EL (cell line): ENCODE measurements around the gene PTPRK.

Source experiments
- DNase-seq: peaks from one replicate; pipeline ENCODE4 v3.0.0-alpha.2; 2016

The PTPRK gene

DNA sequence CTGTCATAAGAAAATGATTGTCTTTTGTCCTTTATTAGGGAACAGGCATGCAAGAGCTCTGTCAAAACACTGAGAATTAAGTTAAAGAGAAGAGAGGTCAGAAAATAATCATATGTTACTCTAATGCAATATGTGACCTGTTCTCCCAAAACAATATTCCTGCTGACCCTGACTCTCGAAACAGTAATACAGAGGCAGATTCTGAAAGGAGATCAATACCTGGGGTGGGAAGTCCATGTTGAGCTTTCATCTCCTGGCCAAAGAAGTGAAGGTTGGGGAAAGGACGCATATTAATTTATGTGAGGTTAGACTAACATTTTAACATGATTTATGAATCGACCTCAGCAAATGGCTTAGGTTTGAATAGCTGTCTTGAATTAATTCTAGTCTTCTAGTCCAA lies 243.0 kb downstream of the PTPRK start:
- DNase-seq: no peak

DNA sequence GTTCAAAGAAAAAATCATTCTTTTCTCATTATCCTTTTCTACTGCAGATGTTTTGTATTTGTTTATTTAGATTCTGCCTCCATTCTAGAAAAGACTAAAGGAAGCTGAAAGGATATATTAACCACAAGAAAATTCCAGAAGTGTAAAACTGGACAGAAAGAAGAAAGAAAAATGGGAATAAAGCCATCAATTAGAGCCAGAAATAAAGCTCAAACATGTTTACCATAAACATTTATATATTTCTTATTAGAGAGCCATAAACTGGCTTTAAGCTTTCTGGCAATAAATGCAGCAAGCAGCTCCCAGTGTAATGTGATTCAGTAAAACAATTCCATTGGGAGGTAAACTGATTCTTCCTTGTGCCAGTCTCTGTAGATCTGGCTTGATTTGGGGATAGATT lies 244.1 kb downstream of the PTPRK start:
- DNase-seq: no peak

GRCh38 chr6:128275681-128276080 lies 244.7 kb downstream of the PTPRK start:
- DNase-seq: peak; percentile 3

DNA sequence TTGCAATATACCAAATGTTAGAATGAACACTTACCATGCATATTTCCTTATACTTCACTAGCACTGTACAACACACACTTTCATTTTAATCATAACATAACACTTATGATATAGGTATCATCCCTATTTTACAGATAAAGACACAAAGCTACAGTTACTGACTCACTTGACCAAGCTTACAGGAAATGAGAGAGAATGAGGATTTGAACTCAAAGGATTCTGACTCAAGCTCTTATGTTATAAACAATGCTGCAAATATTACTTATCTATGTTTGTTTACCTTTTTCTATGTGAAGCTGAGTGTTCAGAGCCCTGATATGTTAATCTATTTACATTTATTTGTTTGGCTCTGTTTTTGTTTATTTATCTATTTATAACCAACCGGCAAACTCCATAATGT lies 245.4 kb downstream of the PTPRK start:
- peak; percentile 44 for DNase-seq

DNA sequence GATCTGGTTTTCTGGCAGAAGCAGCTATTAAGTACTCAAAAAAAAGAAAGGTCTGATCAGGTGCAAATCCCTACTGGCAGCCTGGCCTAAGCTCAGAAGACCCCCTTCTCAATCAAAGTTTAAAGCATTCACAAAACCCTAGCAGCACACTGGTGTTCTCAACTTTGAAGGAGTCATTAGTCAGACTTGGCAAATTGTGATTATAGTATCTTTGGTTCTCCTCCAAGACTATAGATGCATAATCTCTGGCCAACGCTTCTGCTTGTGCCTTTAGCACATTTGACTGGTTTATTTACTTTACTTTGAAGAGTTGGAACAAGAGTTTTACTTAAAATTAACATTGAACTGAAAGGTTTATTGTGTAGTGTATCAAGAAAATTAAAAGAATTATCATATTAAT lies 248.9 kb downstream of the PTPRK start:
- DNase-seq: no peak

DNA sequence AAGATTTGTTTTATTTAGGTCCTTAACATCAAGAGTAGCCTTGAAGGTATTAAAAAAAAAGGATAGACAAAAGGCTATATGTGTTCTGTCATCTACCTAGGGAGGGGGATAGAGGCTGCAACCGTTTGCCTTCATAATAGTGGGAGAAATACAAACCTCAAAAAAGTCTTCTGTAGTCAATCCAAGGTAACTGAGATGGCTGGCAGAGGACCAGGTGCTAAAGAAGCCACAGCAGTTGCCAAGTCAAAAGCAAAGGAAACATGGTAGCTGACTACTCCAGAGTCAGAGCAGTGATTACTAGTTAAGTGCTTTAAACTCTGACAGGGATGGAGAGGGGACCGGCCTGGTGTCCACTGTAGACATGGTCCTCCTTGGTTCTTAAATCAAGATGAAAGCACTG lies 249.4 kb downstream of the PTPRK start:
- no peak for DNase-seq

GRCh38 chr6:128266946-128267345 lies 253.5 kb downstream of the PTPRK start:
- DNase-seq: no peak

- no peak for DNase-seq
Measured at GRCh38 chr6:128265706-128266105, 254.7 kb downstream of the PTPRK start.

DNA sequence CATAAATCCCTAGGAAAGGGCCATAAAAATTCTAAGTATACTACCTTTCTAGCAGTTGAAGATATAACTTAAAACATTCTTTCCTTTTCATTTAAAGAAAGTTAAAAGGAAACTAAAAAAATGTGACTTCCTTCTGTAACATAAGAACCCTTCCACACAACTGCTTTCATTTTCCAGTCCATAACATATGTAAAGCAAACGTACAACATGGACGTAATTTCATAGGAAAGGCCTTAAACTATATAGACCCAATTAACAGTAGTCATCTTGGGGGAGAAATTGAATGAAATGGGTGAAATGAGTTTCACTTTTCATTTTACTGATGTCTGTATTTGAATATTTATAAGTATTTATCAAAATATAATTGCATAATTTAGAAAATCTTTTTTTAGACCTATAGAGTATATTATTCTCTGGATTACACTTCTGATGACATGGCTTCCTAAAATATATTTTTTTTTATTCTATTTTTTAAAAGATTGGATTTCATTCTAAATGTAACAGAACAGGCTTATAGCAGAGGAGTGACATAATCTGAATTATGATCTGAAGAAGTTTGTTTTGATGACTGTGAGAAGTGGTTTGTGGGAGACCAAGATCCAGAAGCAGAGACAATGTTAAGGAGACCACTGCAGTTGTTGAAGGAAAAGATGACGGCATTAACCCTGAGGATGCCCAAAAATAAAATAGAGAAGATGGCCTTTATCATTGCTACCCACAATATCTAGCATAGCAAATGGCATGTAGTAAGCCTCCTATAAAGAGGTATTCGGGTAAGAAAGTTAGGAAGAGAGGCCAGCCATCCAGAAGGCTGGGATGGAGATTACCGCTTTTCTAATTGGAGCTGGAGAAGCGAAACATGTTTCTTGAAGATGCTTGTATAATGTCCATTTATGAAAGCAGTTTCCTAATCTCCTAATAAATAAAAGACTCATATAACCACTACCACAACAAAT lies 260.4 kb downstream of the PTPRK start:
- no peak for DNase-seq

- DNase-seq: no peak
Measured at GRCh38 chr6:128259029-128259724, 261.2 kb downstream of the PTPRK start.

- DNase-seq: no peak
Measured at GRCh38 chr6:128256095-128256494, 264.3 kb downstream of the PTPRK start.

- no peak for DNase-seq
Measured at GRCh38 chr6:128252341-128253176, 267.8 kb downstream of the PTPRK start.

DNA sequence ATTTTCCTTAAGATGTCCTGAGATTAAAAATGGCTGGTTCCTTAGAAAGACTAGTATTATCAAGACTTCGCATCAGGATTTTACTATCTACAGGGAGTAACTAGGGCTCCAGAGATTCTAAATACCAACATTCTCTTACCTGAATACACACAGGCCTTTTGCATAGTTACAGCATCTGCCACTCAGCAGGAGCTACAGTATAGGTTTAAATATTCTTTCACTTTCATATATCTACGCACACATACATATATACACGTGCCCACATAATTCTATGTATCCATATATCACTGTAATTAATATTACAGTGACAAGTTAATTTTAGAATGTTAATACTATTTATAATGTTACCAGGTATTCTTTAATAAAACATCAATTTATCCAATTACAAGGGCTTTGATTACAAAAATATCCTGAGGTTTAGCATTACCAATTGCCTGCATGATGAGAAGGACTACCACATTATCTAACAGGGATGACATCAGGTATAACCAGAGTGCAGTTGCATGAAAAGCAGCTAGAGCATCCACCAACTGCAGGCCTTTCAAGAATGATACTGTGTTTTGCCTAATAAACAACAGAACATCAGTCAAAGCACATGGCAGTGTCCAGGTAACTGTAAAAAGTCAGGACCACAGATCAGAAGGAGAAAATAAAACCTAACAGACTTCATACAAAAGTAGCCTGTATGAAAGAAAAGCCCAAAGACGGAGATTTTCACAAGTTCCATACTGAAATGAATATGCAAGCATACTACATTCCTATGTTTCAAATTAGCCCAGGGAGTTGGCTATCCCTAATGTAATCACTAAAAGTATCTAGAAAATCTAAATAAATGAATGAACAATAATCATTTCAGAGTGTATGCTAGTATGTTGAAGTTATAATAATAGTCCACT lies 268.7 kb downstream of the PTPRK start:
- no peak for DNase-seq

DNA sequence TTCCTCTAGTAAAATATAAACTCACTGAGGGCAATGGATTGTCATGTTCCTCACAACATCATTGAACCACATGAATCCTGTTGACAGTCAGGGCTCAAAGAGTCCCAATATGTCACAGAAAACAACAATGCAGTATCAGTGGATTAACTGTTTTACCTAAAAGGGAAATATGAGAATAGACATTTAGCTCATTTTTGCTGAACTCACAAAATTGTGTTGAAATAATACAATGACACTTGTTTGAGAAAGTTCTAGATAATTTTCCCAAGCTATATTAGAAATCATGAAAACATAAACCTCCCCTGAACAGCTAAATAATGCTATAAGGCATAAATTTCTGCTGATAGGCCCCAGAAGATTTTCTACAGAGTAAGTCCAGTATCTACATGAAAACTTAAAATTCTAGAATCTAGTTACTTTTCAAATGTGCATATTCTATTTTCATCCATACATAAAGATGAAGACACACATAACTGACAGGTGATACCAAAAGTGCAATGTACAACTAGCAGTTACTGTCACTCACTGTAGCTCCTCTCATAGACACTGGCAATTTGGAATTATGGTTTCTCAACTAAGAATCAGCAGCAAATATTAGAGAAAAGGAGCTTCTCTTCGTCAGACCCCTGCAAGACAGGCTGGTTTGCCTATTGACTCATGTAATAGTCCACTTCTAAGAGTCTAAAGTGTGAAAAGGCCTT lies 269.9 kb downstream of the PTPRK start:
- no peak for DNase-seq

DNA sequence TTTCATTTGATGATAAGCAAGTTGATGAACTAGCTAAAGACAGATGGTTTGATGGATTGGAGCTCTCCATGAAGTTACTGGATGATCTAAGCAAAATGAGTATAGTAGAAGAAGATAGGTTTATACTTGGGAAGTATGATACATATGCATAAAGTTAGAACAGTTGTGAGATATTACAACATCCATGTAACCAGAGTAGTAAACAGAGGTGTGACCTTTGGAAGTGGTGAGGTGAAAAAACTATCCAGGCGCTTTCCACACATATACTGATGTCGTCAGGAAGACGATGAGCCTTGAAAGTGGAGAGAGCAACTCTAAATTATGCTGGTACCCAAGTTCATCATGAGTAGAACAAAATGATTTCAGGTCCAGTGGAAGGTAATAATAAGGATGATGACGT lies 271.0 kb downstream of the PTPRK start:
- DNase-seq: no peak

DNA sequence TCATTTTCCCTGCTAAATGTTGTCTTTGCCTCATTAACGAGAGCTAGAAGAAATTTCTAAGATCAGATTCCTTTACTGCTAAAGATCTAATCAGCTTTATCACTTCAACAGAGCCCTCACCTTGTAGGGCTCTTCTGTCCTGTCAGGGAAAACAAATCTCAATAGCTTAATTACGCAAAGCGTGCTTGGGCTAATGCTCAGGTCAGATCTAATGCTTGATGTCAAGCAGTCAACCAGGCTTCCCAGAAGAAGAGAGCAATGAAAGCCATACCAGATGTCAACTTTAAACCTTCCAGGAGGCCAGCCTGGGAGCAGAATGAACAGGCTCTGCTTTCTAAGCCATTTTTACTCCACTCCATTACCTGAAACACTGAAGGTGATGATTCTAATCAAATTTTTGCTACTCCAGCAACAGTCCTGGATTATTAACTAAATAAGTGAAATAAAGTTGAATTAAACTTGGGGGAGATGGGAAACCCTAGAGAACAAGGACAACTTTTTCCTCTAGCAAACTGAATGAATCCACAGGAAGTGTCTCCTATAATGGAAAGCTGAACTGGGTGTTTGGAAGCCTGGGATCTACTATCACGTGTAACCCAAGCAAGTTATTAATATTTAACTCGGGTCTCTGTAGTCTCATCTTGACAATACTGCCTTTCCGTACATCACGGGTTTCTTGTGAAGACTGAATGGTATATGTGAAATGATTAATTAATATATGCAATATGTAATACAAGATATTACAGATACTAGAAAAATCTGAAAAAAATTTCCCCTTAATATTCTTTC lies 273.7 kb downstream of the PTPRK start:
- DNase-seq: no peak

- DNase-seq: peak; percentile 9
Measured at GRCh38 chr6:128244751-128245405, 275.5 kb downstream of the PTPRK start.

DNA sequence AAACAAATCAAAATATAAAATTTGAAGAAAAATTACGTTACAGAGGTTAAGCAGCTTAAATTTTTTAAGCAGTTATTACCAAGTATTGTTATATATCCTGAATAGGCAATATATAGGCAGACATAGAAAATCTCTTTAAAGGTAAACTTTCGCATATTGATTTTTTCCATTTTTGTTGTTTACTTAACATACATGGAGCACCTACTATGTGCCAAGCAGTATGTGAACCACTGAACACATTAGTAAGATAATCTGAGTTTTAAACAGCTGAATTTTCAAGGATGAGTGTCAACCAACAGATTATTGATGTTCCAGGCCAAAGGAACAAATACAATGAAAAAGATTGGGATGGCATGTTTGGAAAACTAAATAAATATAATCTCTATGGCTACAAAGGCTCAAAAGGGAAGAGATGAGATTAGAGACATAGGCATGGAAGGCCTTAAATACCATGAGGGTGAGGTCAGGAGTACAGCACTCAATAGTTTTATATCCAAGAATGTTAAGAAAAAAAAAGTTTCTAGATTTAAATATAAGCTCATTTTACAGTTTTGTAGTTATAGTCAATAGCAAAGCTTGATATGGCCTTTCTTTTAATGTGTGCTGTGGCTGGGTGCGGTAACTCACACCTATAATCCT lies 277.5 kb downstream of the PTPRK start:
- DNase-seq: peak; percentile 55

- DNase-seq: no peak
Measured at GRCh38 chr6:128241216-128241615, 279.2 kb downstream of the PTPRK start.

DNA sequence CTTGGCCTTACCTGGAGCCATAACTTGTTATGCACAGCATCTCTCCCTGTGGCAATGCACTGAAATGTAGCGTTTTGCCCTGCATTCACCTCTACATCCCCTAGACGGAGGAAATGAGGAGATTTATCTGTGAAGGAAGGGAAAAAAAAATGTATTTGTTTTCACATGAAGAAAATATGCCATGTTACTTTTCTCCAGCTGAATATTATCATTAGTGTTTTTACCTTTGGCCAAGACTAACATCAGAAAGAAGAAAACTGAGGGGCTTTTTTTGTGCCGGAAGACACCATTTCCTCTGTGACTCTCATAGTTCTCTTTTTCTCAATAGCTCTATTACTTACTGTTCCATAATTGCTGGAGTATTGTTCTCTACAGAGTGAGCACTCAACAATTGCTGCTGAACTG lies 280.4 kb downstream of the PTPRK start:
- no peak for DNase-seq
